ENCODE data around the gene UBTF.
"Not testable (repeated sequence)": the region's sequence is repeated elsewhere in the genome, so short reads cannot be mapped to it uniquely, and the experiment has no call there.

UBTF gene

DNA sequence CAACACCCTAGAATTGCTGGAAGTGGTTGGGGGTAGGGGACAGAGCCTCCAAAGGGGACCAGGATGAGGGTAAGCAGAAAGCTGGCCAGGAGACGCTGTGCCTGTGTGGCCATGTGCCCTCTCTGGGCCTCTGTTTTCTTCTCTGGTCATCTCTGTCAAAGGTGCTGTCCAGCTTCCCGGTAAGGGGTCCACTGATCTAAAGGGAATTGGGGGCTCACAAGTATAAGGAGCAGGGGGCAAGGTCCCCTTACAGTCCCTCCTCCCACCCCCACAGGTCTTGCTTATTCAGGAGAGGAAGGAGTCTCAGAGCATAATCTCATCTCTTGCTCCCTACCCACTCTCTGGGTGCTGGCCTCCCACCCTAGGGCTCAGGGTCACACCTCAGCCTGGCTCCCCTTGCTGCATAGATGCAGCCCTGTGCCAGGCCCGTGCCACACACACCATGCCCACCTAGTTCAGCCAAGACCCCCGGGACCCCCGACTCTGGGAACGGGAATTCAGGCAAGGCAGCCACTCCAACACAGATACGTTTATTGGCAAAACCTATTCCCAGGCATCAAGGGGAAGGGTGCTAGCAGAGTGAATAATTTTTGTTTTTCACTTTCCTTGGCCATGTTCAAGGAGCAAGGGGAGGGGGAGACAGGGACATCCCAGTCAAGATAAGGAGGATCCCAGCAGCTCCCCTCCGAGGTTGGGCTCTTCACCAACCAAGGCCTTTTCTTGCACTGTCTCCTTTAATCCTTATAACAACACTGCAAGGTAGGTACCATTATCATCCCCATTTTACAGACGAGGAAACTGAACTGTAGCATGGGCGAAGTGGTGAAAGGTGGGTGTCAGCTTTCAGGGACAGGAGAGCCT, 28.6 kb upstream of the UBTF start:
- DNase-seq (ENCODE audit: low read depth) = no peak
- no peak overlapping the region for H3K4me3 ChIP-seq (ENCODE audit: low read depth, low read length)

DNA sequence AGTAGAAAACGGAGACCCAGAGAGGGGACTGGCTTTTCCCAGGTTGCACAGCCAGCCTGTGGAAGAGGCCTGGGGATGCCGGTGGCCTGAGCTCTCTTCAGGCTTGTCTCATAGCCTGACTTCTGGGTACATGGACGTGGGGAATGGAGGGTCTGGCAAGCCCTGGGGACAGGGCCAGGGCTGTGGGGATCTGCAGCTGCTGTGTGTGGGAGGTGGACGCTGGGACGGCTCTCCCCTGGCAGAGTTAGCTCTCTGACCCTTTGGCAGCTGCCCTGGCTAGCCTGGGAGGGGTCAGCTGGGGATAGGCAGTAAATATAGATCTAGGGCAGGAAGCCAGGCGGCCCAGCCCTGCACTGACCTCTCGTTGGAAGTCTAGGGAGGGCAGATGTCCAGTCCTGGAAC, 28.0 kb upstream of the UBTF start:
- H3K4me3 ChIP-seq (ENCODE audit: low read depth, low read length) = no peak overlapping the region
- no peak for DNase-seq (ENCODE audit: low read depth)

DNA sequence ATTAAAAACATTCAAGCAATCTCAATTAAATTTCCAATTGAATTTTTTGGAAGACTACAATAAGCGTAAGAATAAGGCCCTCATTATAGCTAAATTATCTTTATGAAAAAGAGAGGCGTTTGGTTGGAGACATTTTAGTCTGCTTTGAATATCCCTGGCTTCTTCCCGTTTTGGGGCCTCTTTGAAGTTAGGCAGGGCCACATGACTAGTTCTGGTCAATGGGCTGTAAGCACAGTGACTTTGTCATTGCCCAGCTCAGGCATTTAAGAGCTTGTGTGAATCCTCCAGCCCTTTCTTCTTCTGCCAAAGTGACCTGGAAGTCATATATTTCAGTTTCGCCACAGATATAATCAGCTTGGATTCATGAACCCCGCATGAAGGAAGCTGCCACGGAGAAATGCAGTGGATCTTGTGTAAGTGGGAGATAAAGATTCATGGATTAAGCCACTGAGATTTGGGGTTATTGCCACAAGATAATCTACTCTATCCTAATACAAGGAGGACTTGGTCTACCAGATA, 21.7 kb upstream of the UBTF start:
- no peak overlapping the region for H3K4me3 ChIP-seq (ENCODE audit: low read depth, low read length)

DNA sequence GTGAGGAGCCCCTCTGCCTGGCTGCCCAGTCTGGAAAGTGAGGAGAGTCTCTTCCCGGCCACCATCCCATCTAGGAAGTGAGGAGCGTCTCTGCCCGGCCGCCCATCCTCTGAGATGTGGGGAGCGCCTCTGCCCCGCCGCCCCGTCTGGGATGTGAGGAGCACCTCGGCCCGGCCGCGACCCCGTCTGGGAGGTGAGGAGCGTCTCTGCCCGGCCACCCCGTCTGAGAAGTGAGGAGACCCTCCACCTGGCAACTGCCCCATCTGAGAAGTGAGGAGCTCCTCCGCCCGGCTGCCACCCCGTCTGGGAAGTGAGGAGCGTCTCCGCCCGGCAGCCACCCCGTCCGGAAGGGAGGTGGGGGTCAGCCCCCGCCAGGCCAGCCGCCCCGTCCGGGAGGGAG, 18.4 kb upstream of the UBTF start:
- not testable (repeated sequence) for DNase-seq (ENCODE audit: low read depth); H3K4me3 ChIP-seq (ENCODE audit: low read depth, low read length)

More for the DNA sequence above, 21.7 kb upstream of the UBTF start:
- no peak for DNase-seq (ENCODE audit: low read depth)

DNA sequence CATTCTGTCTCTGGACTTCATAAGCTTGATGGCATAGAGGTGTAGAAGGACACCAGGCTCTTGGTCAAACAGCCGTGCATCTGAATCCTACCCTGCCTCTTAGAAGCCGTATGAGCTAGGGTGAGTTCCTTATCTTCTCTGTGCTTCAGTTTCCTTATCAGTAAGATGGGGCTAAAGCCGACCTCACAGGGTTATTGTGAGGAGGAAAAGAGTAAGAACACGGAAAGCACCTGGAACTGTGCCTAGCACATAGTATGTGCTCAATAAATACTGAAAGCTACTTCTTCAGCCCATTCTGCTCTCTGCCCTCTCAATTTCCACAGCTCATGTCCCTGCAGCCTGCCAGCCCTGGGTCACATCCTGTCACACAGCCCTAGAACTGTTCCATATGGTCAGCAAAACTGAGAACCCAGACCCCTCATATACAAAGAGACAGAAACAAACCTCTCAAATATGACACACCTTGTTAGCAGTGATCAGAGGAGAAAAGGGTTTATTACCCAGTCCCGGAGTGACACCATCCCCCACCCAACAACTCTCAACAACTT, 17.0 kb upstream of the UBTF start:
- DNase-seq (ENCODE audit: low read depth) = no peak
- H3K4me3 ChIP-seq (ENCODE audit: low read depth, low read length) = no peak overlapping the region

DNA sequence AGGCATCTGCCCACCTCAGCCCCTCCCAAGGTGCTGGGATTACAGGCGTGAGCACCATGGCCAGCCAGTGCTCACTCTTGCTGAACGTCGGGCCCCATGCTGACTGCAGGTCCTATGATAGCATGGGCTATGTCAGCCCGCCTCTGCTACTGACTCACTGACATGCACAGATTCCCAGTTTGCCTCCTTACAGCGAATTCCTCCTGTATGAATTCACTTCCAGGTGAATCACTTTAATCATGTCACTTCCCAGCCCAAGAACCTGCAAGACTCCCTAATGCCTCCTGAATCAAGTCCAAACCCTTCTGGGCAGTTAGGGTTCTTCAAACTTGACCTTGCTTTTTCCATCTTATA, 16.1 kb upstream of the UBTF start:
- DNase-seq (ENCODE audit: low read depth) = no peak
- H3K4me3 ChIP-seq (ENCODE audit: low read depth, low read length) = no peak overlapping the region

DNA sequence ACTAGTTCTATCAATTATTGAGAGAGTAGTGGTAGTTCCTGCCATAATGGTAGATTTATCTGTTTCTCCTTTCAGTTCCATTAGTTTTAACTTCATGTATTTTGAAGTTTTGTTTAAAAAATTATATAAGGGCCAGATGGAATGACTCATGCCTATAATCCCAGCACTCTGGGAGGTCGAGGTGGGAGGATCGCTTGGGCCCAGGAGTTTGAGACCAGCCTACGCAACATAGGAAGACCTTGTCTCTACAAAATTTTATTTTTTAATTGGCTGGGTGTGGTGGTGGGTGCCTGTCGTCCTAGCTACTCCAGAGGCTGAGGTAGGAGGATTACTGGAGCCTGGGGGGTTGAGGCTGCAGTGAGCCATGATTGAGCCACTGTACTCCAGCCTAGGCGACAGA, 14.1 kb upstream of the UBTF start:
- DNase-seq (ENCODE audit: low read depth) = no peak
- no peak overlapping the region for H3K4me3 ChIP-seq (ENCODE audit: low read depth, low read length)

DNA sequence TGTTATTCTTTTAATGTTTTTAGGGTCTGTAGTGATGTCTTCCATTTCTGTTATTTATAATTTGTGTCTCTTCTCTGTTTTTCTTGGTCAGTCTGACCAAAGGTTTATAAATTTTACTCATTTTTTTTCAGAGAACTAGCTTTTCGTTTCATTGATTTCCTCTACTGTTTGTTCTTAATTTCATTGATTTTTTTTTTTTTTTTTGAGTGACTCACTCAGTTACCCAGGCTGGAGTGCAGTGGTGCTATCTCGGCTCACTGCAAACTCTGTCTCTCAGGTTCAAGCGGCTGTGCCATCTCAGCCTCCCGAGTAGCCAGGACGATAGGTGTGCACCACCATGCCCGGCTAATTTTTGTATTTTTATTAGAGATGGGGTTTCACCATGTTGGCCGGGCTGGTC, 12.6 kb upstream of the UBTF start:
- H3K4me3 ChIP-seq (ENCODE audit: low read depth, low read length) = no peak overlapping the region
- DNase-seq (ENCODE audit: low read depth) = no peak

DNA sequence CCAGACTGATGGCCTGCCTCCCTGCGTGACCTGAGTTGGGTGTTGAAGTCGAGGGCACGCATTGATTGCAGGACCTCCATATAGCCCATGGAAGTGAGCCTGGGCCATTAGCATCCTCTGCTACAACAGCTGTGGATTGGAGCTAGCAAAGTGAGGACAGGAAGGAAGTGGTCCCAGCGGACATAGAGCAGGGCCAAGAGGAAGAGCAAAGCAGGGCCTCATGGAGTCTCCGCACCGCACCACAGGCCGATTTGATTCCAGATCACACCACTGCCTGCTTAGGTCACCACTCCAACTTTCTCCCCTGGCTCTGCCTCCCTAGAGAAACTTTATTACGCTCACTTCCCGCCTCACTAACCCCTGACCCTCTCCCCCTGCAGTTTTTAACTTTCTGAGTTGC, 10.7 kb upstream of the UBTF start:
- H3K4me3 ChIP-seq (ENCODE audit: low read depth, low read length) = no peak overlapping the region
- DNase-seq (ENCODE audit: low read depth) = no peak

DNA sequence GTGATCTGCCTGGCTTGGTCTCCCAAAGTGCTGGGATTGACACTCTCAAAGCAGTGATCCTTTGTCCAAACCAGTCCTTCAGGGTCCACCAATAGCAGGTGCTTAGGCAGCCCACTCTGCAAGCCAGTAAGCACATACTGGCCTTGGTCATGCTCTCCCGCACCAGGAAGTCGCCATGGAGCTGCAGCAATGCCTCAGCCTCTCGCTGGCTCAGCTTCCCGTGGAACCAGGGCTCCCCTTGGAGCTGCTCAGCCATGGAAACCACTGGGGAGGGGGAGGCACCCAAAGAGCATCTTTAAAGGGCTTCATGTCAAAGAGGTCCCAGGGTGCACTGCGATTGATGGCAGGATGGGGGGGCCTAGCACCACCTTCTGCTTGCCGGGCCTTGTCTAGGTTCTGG, 9.6 kb upstream of the UBTF start:
- no peak for DNase-seq (ENCODE audit: low read depth)

DNA sequence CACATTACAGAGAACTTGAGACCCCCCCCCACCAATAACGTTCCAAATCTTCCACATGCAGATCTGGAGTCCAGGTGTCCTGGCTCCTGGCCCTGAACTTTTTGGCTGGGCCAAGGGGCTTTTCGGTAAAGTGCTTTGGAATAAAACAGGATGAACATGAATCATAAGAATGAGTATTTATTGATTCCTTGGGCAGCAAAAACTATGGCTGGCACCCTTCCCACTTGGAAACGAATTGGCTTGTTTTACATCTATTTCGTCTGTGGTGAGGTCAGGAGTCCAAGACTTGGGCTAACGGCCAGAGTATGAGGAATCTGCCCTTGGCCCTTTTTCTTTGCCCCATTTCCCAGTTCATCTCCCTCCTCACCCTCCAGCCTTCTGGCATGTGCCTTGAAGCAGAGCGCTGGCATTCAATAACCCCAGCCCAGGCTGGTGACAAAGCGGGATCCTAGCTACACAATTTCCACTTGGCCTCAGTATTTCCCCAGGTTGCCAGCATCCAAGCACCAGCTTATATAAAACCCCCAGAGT, 4.1 kb upstream of the UBTF start:
- H3K4me3 ChIP-seq (ENCODE audit: low read depth, low read length) = no peak overlapping the region
- no peak for DNase-seq (ENCODE audit: low read depth)

More for the DNA sequence above, 9.6 kb upstream of the UBTF start:
- H3K4me3 ChIP-seq (ENCODE audit: low read depth, low read length) = no peak overlapping the region

DNA sequence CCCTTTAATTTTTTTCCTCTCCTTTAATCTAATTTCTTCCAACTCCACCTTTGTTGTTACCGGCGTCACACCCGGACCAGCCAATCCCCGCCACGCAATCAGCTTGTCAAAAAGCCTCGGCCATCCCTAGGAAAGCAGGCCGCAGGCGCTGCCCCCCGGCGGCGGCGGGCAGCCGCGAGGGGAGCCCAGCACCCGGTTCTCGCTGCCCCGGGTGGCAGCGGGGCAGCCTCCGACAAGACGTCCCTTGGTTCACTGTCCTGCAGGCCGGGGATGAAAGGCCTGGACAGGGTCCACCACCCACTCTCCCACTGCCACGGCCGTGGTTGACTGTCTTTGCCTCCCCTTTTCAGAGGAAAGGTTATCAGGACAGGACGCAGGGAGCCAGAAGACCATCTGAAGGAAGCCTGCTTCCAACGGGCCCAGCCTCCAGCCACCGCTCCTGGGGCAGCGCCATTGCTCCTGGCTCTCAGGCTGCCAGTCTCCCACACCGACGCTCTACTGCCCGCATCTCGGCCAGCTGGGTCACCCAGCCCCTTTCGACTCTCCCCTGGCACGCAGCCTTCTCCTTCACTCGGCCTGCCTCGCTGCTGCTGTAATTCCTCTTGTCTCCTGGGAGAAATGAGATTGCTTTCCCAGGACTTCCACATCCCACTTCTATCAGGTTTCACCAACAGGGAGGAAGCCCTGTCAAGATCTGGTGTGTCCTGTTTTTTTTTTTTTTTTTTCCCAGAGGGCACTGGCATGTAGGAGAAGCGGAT, 2.8 kb upstream of the UBTF start:
- DNase-seq (ENCODE audit: low read depth) = peak; percentile 75
- peak overlapping the region; percentile 90 for H3K4me3 ChIP-seq (ENCODE audit: low read depth, low read length)

DNA sequence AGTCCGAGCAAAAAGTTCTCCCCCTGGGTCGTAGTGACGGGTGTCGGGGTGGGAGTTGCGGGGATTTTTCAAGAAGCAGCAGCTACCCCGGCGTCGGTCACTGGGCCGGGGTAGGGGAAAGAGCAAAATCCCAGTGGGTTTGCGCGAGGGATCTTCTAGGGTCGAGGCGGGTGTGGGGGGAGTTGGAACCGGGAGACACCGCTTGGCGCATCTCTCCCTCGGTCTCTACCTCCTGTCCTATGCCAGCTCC, 2.3 kb upstream of the UBTF start:
- peak overlapping the region; percentile 90 for H3K4me3 ChIP-seq (ENCODE audit: low read depth, low read length)
- DNase-seq (ENCODE audit: low read depth) = no peak

DNA sequence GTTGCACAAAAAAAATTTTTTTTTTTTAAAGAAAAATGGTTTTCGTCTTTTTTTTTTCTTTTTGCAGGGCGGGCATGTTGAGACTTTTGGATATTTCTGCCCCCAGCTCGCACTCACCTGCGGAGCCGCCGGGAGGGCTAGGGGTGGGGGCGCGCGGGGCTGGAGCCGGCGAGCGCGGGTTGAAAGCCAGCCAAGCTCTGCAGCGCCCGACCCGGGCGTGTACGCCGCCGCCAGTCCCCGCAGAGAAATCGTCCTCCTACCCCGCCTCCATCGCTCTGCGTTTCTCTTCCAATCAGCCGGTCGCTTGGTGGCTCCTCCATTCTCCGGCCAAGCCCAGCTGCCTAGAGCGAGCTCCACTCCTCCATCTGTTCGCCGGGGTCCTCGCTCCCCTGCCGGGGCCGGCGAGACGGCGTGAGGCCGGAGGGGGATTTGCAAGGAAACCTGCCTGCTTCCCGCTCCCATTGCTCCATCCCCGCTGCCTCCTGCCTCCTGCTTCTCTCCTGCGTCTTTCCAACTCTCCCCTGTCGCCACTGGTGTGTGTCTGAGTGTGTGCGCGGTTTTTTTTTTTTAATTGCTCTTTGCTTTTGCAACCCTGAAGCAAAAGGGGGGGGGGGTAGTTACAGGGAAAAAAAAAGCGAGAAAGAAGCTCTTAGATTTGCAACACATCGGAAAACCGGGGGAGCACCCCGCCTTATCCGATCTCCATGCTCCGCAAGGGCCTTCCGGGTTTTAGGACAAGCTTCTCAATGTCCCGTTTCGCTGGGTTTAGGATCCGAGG, 1.8 kb upstream of the UBTF start:
- H3K4me3 ChIP-seq (ENCODE audit: low read depth, low read length) = peak overlapping the region; percentile 90

DNA sequence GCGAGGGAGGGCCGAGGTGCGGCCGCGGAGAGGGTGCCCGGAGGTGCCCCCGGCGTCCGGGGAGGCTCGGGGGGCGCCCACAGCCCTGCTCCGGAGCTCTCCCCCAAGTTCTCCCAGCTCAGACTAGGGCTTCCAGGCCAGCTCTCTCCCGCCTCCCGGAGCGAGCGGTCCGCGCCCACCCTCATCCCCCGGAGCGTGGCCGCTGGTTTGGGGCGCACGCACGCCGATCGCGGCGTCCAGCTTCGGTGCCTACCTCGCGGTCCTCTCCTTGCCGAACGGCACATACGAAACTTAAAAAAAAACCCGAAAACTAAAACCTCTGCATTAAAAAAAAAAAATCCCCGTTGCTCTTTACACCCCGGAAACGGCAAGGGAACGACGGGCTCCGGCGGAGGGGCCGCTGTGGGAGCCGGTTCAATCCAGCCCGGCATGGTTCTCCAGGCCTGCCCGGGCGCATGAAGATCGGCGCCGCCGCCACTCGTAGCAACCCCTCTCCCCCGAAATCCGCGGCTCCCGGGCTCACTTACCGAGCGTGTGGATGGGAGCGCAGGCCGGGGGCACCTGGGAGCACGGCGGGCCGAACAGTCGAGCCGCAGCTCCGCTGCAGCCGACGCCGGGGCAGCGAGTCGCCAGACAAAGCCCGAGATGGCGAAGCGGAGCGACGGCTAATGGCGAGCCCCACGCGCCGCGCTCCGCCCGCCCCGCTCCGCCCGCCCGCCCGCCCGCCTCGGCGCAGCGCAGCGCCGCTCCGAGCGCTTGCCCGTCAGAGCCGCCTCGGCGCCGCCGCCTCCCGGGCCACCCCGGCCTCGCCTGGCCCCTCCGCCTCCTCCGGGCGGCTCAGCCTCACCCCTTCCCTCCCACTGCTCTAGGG, 973 bp upstream of the UBTF start:
- DNase-seq (ENCODE audit: low read depth) = no peak
- H3K4me3 ChIP-seq (ENCODE audit: low read depth, low read length) = peak overlapping the region; percentile 90

More for the DNA sequence above, 1.8 kb upstream of the UBTF start:
- DNase-seq (ENCODE audit: low read depth) = peak; percentile 68

DNA sequence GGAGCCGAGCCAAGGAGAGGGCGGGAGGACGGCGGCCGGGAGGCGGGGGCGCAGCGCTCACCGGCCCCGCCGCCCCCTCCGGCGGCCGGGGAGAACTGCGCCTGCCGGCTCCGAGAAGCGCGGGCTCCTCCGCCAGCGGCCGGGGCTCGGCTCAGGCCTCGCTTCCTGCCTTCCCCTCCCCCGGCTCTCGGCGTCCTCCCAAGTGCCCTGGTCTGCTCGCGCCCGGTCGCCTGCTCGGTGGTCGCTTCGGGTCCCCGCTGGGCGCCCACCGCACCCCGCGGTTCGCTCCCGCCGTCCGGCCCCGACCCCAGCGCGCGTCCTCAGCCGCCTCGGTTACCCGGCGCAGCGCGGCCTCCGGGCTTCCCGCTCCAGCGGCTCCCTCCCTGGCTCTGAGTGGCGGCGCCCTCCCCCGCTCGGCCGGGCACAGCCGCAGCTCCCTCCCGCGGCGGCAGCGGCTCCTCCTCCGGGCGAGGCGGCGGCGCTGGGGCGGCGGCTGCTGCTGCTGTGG, 313 bp downstream of the UBTF start:
- H3K4me3 ChIP-seq (ENCODE audit: low read depth, low read length) = peak overlapping the region; percentile 90
- DNase-seq (ENCODE audit: low read depth) = no peak

DNA sequence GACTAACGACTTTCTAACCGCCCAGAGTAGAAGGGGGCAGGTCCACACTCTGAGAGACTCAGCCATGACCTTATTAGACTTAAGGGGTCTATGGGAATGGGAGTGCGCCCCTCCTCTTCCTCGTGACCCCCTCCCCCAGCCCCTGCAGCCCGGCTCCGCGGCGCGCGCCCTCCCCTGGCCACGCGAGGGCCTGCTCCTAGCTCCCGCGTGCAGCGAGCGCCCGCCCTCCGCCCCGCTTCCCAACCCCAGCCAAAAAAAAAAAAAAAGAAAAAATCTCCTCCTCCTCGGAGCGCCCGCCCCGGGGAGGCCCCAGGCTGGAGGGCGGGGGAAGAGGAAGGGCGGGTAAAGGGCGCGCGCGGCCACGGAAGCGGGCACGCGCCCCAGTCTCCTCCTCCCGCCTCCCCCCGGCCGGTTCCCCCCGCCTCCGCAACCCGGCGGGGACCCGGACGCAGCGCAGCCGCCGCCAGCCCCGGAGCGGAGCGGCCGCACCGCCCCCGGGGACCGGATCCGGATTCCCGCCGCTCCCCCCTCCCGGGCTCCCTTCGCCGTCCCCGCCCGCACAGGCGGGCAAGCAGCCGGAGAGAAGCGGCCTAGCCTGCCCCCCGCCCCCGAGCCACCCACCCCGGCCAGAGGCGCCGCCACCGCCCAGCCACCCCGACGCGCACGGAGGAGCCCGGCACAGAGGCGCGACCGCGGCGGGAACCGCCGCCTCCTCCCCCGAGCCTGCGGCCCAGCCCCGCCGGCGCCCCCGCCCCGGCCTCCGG, 949 bp downstream of the UBTF start:
- peak; percentile 53 for DNase-seq (ENCODE audit: low read depth)
- H3K4me3 ChIP-seq (ENCODE audit: low read depth, low read length) = peak overlapping the region; percentile 90
